Endothelial cell of umbilical vein (primary cell): ENCODE results near the gene MYO7B. TPM values are rescaled to one million over a fixed set of nuclear protein-coding genes. Genes with fewer than 3 reads are reported as not detected.

ENCODE experiments used
- BruUV-seq: library from RNA; stranded (reverse); fragments of 400-500 nt; replicated peaks from 2 replicates; lab custom pipeline; 2021; lab: Mats Ljungman, UMichigan
- CTCF ChIA-PET: fragments of 300-600, 350-600 bp; sonication (Branson Sonifier 250); formaldehyde crosslinking; loops from one replicate; lab custom pipeline; 2021; ENCODE audit warnings: antibody characterized with exemption, inconsistent platforms; lab: Charles Lee
- POLR2A ChIA-PET: fragments of 300-600, 350-600 bp; sonication (Branson Sonifier 250); formaldehyde crosslinking; loops from one replicate; lab custom pipeline; 2021; ENCODE audit warnings: antibody characterized with exemption, inconsistent platforms; lab: Charles Lee
- DNase-seq: peaks from one replicate; pipeline ENCODE4 v3.0.0-alpha.2; 2011; ENCODE audit warnings: low read depth, low spot score
- FAIRE-seq: peaks from 2 replicates; lab custom pipeline; 2011; peaks lifted over from hg19 to GRCh38; lab: Jason Lieb, UNC
- H2AFZ ChIP-seq: 2 replicates; pipeline ENCODE4 v1.6.0; 2012; ENCODE audit warnings: low read depth, low read length, control low read depth, inconsistent platforms
- H3K27ac ChIP-seq: 2 replicates; pipeline ENCODE4 v1.5.1; 2011; ENCODE audit warnings: low read depth, mild to moderate bottlenecking, control low read depth, low read length, moderate library complexity; ENCODE audit not compliant: insufficient read depth
- H3K27me3 ChIP-seq, 2 experiments: 2 replicates each; pipeline versions ENCODE4 v1.6.0 to v1.6.1; 2011; ENCODE audit warnings: low read length in 2 of 2, mixed read lengths in 1 of 2; ENCODE audit not compliant: control insufficient read depth in 2 of 2, insufficient read depth in 2 of 2
- H3K36me3 ChIP-seq, 2 experiments: 2 replicates in 1 of 2; 3 replicates in 1 of 2; pipeline ENCODE4 v1.5.1; 2011; ENCODE audit warnings: low read length in 2 of 2, mild to moderate bottlenecking in 1 of 2, moderate library complexity in 1 of 2; ENCODE audit not compliant: control insufficient read depth in 2 of 2, insufficient read depth in 2 of 2; ENCODE audit errors: extremely low read depth in 1 of 2
- H3K4me1 ChIP-seq: 3 replicates; pipeline ENCODE4 v1.5.1; 2011; ENCODE audit warnings: mild to moderate bottlenecking, low read length; ENCODE audit not compliant: control insufficient read depth, insufficient read depth; ENCODE audit errors: extremely low read depth
- H3K4me2 ChIP-seq: 2 replicates; pipeline ENCODE4 v1.6.1; 2011; ENCODE audit warnings: low read length, control low read depth, mixed read lengths; ENCODE audit not compliant: insufficient read depth
- H3K4me3 ChIP-seq, 3 experiments: fragments of 200-600 bp in 1 of 3; sonication (generic), shearing (Covaris generic) in 1 of 3; replicated peaks in 1 of 3; 2 replicates each; pipeline ENCODE4 v1.5.1; 2011 to 2016; ENCODE audit warnings: control low read depth in 3 of 3, low read length in 3 of 3, mild to moderate bottlenecking in 2 of 3, inconsistent platforms in 1 of 3, low read depth in 1 of 3, moderate library complexity in 1 of 3; ENCODE audit not compliant: insufficient read depth in 1 of 3
- H3K79me2 ChIP-seq: 2 replicates; pipeline ENCODE4 v1.6.0; 2012; ENCODE audit warnings: low read length, inconsistent platforms; ENCODE audit not compliant: control insufficient read depth, insufficient read depth
- H3K9ac ChIP-seq: replicated peaks from 2 replicates; pipeline ENCODE3; 2011; ENCODE audit warnings: low read length, control low read depth; ENCODE audit not compliant: insufficient read depth; ENCODE audit errors: extremely low read depth
- H3K9me1 ChIP-seq: replicated peaks from 3 replicates; pipeline ENCODE4 v1.6.0; 2011; ENCODE audit warnings: mild to moderate bottlenecking, low read length; ENCODE audit not compliant: control insufficient read depth, insufficient read depth; ENCODE audit errors: extremely low read depth
- H3K9me3 ChIP-seq: replicated peaks from 2 replicates; pipeline ENCODE4 v1.5.1; 2012; ENCODE audit warnings: low read length, inconsistent platforms; ENCODE audit not compliant: control insufficient read depth, insufficient read depth
- H4K20me1 ChIP-seq: replicated peaks from 2 replicates; pipeline ENCODE3; 2011; ENCODE audit warnings: mild to moderate bottlenecking, low read length; ENCODE audit not compliant: control insufficient read depth, insufficient read depth; ENCODE audit errors: extremely low read depth
- EZH2 ChIP-seq: IDR thresholded peaks from 2 replicates; pipeline ENCODE4 v1.6.1; 2012; ENCODE audit warnings: borderline replicate concordance, low read depth, mild to moderate bottlenecking, moderate library complexity, low read length, inconsistent platforms; ENCODE audit not compliant: severe bottlenecking
- FOS ChIP-seq: IDR thresholded peaks from 2 replicates; pipeline ENCODE4 v1.6.1; 2011; ENCODE audit warnings: mild to moderate bottlenecking, low read length, moderate library complexity, borderline replicate concordance; ENCODE audit not compliant: insufficient read depth
- GATA2 ChIP-seq: IDR thresholded peaks from 2 replicates; pipeline ENCODE4 v1.7.0; 2011; ENCODE audit warnings: low read depth, mild to moderate bottlenecking, moderate library complexity, mixed read lengths, low read length; ENCODE audit not compliant: insufficient read length, insufficient read depth
- JUN ChIP-seq: IDR thresholded peaks from 2 replicates; pipeline ENCODE4 v1.6.1; 2011; ENCODE audit warnings: borderline replicate concordance, low read depth; ENCODE audit not compliant: insufficient read length, insufficient read depth
- MYC ChIP-seq: IDR thresholded peaks from one replicate; pipeline ENCODE4 v1.6.1; 2011; ENCODE audit warnings: mild to moderate bottlenecking, low read depth, low read length
- POLR2A ChIP-seq: IDR thresholded peaks from 2 replicates; pipeline ENCODE4 v1.6.1; 2012; ENCODE audit warnings: low read depth, mild to moderate bottlenecking, control low read depth, low read length
- POLR2AphosphoS5 ChIP-seq: IDR thresholded peaks from 2 replicates; pipeline ENCODE4 v1.6.1; 2012; ENCODE audit warnings: low read depth, mild to moderate bottlenecking, control low read depth, low read length, moderate library complexity; ENCODE audit not compliant: insufficient read depth
- dilution Hi-C: fragments of 300-500 bp; cut with MboI; formaldehyde crosslinking; loops from one replicate; pipeline ENCODE4 v1.15.0; 2019; ENCODE audit warnings: low sequenced_read_pairs; ENCODE audit not compliant: extremely low pct_ligation_motif_present
- intact Hi-C: fragments of 100-400 bp; cut with micrococcal nuclease; formaldehyde crosslinking; loops from one replicate; pipeline ENCODE4 v1.10.0; 2022
- polyA plus RNA-seq, 4 experiments: library from polyadenylated mRNA; depleted of rRNA in 3 of 4; stranded (reverse) in 3 of 4; unstranded in 1 of 4; fragments of >200 nt; gene quantifications; 2 replicates each; pipeline versions ENCODE4 v1.2.1 to v1.2.3, GENCODE V29; 2011 to 2012; ENCODE audit warnings: missing spikeins in 1 of 4
- total RNA-seq: library from RNA; stranded (reverse); gene quantifications from 2 replicates; pipeline ENCODE4 v1.2.3, GENCODE V29; 2021
- TF ChIP-seq, protein P1 (sequence below), 2 donors: IDR thresholded peaks; 1 replicate in 1 of 2; 2 replicates in 1 of 2; pipeline ENCODE4 v1.5.1; 2011; ENCODE audit warnings: low read length in 2 of 2, mild to moderate bottlenecking in 2 of 2, moderate library complexity in 2 of 2, control low read depth in 1 of 2, inconsistent platforms in 1 of 2, low read depth in 1 of 2; ENCODE audit not compliant: insufficient read depth in 1 of 2; ENCODE audit errors: extremely low read depth in 1 of 2
- TF ChIP-seq, protein P2 (sequence below): IDR thresholded peaks from 2 replicates; pipeline ENCODE4 v1.6.1; 2011; ENCODE audit not compliant: insufficient read depth, insufficient read length

The MYO7B gene
- total and polyA plus RNA-seq, 2 donors (not counting 3 experiments of a cell fraction or from before 2014, with no cell fraction given): 0.17 TPM; not detected in 1

DNA sequence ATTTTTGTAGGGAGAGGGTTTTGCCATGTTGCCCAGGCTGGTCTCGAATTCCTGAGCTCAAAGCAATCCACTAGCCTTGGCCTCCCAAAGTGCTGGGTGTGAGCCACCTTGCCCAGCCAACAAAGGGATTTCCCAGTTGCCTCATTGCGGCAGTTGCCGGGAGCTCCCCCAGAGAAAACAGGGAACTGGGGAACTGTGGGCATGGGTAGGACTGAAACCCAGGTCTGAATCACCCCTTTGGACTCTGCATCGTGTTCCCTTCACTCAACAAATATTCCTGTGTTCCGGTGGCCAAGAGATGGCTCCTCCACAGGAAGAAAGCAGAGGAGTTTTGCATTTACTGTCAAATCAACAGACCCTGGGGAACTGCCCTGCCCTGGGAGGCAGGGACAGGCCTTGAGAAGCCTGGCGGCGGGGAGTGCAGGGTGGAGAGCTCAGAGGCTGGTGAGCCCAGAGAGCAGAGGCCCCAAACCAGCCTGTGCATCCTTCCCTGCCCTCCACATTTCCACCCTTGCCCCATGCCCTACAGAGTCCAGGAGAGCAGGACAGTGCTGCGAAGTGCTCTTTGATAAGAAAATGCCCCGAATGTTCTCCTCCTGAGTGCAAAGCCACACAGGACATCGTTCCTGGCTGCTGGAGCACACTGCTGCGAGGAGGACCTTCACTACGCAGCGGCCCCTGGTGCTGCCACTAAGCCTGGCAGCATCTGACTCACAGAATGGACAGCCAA lies 24.9 kb downstream of the MYO7B start:
- no peaks in the 10 kb centered on the region for H4K20me1 ChIP-seq
- FAIRE-seq: no peak
- no peak overlapping the region for H3K27ac ChIP-seq
- no peaks in the 10 kb centered on the region for H3K4me1 ChIP-seq
- H3K9me1 ChIP-seq: no peaks in the 10 kb centered on the region
- dilution Hi-C loops: no loop called here
- intact Hi-C loops: loop anchor here (5.0 kb wide), 1 partner anchor 852 kb away; no protein-coding TSS in a partner anchor
- no peaks in the 10 kb centered on the region for H3K9me3 ChIP-seq
- no peak for DNase-seq
- no peaks in the 10 kb centered on the region for H3K79me2 ChIP-seq
- POLR2A ChIA-PET: no interaction called here
- CTCF ChIA-PET: no interaction called here
- TF ChIP-seq, protein P1, sequence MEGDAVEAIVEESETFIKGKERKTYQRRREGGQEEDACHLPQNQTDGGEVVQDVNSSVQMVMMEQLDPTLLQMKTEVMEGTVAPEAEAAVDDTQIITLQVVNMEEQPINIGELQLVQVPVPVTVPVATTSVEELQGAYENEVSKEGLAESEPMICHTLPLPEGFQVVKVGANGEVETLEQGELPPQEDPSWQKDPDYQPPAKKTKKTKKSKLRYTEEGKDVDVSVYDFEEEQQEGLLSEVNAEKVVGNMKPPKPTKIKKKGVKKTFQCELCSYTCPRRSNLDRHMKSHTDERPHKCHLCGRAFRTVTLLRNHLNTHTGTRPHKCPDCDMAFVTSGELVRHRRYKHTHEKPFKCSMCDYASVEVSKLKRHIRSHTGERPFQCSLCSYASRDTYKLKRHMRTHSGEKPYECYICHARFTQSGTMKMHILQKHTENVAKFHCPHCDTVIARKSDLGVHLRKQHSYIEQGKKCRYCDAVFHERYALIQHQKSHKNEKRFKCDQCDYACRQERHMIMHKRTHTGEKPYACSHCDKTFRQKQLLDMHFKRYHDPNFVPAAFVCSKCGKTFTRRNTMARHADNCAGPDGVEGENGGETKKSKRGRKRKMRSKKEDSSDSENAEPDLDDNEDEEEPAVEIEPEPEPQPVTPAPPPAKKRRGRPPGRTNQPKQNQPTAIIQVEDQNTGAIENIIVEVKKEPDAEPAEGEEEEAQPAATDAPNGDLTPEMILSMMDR (IDR thresholded peaks at IDR 0.05; ENCODE audit: extremely low read depth in 1 of 2, insufficient read depth in 1 of 2, low read depth in 1 of 2, low read length in 2 of 2): no peak
- TF ChIP-seq POLR2A: no peak
- TF ChIP-seq EZH2: no peak
- TF ChIP-seq MYC: no peak
- TF ChIP-seq, protein P2, sequence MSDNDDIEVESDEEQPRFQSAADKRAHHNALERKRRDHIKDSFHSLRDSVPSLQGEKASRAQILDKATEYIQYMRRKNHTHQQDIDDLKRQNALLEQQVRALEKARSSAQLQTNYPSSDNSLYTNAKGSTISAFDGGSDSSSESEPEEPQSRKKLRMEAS: no peak
- TF ChIP-seq FOS: no peak
- no peak for TF ChIP-seq JUN
- TF ChIP-seq GATA2: no peak
- TF ChIP-seq POLR2AphosphoS5: no peak
- H3K4me3 ChIP-seq: no peak overlapping the region
- no TSS peak for BruUV-seq
- no peak overlapping the region for H3K4me2 ChIP-seq
- peaks cover 19 to 23% of the 10 kb centered on the region in 2 experiments for H3K27me3 ChIP-seq
- no peak overlapping the region for H3K9ac ChIP-seq
- no peak overlapping the region for H2AFZ ChIP-seq
- no peaks in the 10 kb centered on the region for H3K36me3 ChIP-seq
